Esophagus squamous epithelium (tissue), 4 donors: ENCODE measurements around the gene NME7.

Source experiments
- POLR2A ChIP-seq, 4 donors: fragments of 450-650 bp; IDR thresholded peaks; one replicate each; pipeline ENCODE4 v1.6.1; 2017; ENCODE audit warnings: antibody characterized with exemption in 4 of 4, mild to moderate bottlenecking in 4 of 4, moderate library complexity in 3 of 4
- TF ChIP-seq, protein P1 (sequence below), 6 experiments: fragments of 450-650 bp in 4 of 6; fragments of 200-600 bp in 2 of 6; sonication (generic) in 2 of 6; IDR thresholded peaks; one replicate each; pipeline ENCODE4 v1.5.1; 2016 to 2019; ENCODE audit warnings: antibody characterized with exemption in 6 of 6, mild to moderate bottlenecking in 4 of 6, moderate library complexity in 4 of 6

DNA sequence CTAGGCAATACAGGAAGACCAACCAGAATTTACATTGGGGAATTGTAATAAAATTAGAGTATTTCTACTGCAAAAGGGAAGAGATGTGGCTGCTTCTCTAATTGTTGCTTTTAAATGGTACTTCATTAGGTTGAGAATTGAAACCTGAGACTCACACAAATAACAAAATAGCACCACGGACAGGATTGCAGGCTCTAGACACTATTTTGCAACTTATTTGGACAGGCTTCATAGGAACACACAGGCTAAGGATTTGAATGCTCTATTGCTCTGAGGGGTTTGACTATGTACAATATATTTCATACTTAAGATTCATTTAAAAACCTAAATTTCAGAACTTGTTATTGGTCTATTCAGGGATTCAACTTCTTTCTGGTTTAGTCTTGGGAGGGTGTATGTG, 181.5 kb downstream of the NME7 start:
- TF ChIP-seq, protein P1, sequence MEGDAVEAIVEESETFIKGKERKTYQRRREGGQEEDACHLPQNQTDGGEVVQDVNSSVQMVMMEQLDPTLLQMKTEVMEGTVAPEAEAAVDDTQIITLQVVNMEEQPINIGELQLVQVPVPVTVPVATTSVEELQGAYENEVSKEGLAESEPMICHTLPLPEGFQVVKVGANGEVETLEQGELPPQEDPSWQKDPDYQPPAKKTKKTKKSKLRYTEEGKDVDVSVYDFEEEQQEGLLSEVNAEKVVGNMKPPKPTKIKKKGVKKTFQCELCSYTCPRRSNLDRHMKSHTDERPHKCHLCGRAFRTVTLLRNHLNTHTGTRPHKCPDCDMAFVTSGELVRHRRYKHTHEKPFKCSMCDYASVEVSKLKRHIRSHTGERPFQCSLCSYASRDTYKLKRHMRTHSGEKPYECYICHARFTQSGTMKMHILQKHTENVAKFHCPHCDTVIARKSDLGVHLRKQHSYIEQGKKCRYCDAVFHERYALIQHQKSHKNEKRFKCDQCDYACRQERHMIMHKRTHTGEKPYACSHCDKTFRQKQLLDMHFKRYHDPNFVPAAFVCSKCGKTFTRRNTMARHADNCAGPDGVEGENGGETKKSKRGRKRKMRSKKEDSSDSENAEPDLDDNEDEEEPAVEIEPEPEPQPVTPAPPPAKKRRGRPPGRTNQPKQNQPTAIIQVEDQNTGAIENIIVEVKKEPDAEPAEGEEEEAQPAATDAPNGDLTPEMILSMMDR (IDR thresholded peaks at IDR 0.05) = no peak
- TF ChIP-seq POLR2A (IDR thresholded peaks at IDR 0.05) = no peak
